Measurements from ENCODE around the gene NOC4L.

Gene NOC4L

DNA sequence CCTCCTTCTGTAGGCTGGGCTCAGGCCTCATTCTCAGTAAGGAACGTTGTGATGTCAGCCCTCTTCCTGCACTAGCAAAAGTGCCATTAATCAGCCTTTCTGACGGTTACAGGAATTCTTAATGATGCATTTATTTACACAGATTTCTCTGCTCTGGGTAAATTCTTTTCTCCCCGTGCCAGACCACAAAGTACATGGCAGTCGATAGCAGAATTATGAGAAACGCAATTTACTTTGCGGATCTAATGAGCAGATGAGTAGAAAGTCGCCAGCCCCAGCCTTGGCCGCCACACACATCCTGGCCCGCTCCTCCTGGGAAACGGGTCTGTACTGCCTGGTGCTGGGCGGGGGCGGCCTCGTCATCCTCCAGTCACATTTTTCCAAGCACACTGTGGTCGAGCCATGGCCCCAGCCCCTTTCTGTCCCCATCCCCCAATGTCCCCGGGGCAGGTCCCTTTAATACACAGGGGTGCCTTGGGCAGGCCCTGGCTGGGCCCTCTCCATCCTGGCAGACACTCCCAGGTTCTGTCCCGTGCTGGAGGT is 25.9 kb downstream of the NOC4L start:
- no peak for DNase-seq (ENCODE audit: low read depth)

DNA sequence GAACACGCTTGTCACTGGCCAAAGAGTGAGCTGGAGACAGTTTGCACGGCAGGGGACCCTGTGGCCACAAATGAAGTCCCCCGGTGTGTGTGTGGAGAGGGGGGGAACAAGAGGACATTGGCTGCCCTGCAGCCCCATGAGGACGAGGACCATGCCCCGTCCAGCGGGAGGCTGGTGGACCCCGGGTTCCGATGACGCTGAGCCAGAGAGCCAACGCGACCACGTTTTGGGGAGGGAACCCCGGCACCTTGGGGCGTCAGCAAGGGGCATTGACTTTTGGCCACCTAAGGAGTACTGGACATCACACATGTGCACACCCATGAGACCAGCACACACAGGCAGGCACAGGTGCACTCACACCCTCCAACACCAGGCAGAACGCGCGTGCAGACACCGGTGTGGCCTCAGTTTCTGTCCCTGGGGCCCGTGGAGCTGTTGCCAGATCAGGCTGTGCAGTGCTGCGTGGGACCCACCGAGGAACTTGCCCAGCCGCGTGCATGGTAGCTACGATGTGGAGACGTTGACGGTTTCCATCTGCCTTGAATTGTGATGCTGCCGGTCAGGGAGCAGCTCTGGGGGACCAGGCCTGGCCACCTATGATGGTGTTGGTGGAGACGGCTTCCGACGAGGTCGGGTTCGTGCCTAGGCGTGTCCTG is 26.5 kb downstream of the NOC4L start:
- no peak for DNase-seq (ENCODE audit: low read depth)

DNA sequence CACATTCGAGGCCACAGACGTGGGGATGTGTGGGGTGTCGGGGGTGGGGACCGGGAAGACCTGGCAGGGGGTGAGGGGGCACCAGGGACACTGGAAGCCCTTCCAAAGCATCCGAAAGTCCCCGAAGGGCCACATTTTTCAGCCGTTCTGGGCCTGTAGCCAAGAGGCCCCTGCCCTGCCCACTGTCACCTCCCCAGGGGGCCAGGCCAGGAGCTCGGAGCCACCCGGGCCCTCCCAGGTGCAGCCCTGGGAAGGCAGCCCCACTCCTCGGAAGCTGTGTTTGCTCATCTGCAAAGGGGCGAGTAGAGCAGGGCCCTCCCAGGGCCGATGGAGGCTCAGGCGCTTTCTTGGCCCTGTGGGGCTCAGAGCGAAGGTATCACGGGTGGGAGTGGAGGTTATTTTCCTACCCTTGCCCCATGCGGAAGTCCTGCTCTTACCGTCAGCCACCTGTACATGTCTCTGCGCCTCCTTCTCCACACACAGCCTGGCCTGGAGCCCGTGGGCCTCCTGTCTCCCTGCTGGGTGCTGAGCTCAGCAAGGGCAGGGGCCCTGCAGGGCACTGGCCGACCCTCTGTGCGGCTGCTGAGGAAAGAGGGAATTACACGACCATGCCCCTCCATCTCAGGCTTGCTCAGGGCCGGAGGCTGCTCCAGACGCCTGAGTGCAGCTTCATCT is 27.2 kb downstream of the NOC4L start:
- no peak for DNase-seq (ENCODE audit: low read depth)

- DNase-seq (ENCODE audit: low read depth): no peak
These were observed 27.8 kb downstream of the NOC4L start for GRCh38 chr12:132171968-132172521.

GRCh38 chr12:132172619-132173018 is 28.4 kb downstream of the NOC4L start:
- no peak for DNase-seq (ENCODE audit: low read depth)

DNA sequence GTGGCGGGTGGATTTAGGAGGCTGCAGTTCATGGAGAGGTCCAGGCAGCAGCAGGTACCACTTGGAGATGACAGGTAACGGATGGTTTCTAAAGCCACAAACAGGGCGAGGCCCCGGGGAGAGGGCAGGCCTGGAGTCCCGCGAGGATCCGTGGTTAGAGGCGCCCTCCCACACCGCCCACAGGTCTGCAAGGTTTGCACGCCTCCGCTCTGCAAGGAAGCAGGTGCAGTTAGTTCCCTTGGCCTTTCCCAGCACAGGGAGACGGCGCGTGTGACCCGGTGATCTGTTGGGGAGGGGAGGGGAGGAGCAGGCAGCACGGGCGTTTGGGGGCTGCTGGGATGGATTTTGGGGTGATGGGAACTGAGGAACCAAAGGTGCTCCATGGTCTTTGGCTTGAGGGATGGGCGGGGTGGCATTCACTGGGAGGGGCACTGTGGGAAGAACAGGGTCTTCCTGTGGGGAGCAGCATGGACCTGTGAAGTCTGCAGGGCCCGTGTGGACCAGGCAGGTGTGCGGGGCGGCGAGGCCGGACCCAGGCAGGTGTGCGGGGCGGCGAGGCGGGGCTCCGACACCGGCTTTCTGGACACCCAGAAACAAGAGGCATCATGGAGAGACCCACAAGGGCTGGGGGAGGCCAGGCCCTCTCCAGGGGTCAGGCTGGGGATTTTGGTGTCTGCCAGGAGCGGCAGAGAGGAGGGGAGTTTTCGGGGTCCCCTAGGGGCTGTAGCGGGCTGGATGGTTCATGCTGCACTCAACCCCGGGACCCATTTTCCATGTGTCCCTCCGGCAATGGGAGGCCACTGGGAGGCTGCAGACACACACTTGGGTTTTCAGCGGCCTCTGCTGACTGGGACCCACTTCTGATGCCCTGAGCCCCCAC is 29.1 kb downstream of the NOC4L start:
- no peak for DNase-seq (ENCODE audit: low read depth)

DNA sequence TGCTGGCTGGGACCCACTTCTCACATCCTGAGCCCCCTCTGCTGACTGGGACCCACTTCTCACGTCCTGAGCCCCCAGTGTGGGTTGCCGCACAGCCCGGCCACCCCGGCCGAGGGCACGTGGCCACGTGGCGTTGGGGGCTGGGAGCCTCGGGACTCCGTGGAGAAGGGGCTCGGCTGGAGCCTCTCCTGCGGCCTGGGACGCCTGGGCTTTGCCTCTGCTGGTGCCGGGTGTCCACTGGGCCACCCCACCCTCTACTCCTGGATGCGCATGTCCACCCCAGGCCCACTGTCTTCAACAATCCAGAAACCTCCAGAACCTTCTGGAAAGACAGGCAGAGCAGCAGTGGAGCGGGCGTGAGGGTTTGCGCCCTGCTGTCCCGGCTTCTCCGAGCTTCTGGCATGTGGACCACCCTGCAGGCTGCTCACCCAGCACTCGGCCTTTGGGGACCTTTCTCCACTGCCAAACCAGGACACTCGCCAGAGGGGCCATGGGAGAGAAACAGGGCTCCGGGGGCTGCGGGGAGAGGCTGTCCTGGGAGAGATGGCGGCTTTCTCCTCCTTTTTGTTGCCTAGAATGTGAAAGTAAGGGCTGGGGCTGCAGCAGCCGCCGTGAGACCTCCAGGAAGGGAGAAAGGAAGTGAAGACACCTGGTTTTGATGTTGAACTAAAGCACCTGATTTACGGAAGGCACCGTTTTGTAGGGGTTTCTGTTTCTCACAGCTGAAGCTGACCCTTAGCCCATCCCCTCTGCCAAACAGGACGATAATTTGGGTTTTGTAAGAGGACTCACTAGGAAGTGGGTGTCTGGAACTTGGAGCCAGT is 30.0 kb downstream of the NOC4L start:
- DNase-seq (ENCODE audit: low read depth): no peak

DNA sequence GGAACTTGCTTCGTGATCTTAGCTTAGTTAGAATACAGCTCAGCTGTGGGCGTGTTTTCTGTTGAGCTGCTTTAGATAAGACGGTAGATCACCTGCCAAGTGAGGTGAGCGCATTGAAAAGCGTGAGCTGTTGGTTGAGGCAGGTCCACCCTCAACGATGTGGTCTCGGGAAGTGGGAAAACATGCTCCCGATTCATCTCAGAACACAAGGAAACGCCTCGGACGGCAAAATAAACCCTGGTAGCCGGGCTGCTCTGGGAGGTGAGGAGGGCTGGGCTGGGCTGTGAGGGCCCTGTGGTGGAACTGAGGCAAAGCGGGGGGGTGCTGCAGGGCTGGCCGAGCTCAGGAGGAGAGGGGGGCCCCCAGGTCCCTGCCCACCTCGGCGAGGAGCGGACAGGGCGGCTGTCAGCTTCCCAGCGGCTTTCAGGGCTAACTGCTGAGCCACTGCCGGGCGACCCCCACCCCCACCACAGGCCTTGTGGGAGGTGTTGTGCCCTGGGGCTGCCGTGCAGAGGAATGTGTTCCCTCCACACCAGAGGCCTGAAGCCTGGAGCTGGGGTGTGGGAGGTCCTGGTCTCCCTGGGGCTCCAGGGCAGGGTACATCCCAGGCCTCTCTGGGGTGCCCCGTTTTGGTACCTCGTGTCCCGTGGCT is 30.7 kb downstream of the NOC4L start:
- no peak for DNase-seq (ENCODE audit: low read depth)

- no peak for DNase-seq (ENCODE audit: low read depth)
These were observed 31.5 kb downstream of the NOC4L start for GRCh38 chr12:132175496-132176384.

DNA sequence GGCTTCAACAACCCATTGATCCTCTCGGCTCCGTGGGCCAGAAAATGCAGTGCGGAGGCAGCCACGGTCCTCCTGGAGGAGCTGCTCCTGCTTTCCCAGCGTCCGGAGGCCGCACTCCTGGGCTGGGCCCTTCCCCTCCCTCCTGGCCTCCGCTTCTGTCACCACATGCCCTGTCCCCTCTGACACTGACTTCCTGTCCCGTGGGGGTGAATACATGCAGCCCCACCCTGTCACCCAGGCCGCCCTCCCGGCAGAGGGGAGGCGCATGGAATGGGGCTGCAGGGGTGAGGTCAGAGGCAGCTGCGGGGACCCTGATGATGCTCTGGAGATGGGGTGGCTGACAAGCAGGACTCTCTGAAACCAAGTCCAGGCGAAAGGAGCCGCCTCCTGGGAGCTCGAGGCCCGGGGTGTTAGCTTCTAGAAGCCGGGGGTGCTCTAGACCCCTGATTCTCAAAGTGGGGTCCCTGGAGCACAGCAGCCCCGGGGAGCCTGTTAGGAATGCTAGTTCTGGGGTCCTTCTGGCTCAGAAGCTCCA is 32.2 kb downstream of the NOC4L start:
- DNase-seq (ENCODE audit: low read depth): no peak

GRCh38 chr12:132176920-132177551 is 32.8 kb downstream of the NOC4L start:
- no peak for DNase-seq (ENCODE audit: low read depth)

GRCh38 chr12:132178316-132178715 is 34.1 kb downstream of the NOC4L start:
- DNase-seq (ENCODE audit: low read depth): no peak

GRCh38 chr12:132178801-132179401 is 34.6 kb downstream of the NOC4L start:
- peak; percentile 38 for DNase-seq (ENCODE audit: low read depth)

DNA sequence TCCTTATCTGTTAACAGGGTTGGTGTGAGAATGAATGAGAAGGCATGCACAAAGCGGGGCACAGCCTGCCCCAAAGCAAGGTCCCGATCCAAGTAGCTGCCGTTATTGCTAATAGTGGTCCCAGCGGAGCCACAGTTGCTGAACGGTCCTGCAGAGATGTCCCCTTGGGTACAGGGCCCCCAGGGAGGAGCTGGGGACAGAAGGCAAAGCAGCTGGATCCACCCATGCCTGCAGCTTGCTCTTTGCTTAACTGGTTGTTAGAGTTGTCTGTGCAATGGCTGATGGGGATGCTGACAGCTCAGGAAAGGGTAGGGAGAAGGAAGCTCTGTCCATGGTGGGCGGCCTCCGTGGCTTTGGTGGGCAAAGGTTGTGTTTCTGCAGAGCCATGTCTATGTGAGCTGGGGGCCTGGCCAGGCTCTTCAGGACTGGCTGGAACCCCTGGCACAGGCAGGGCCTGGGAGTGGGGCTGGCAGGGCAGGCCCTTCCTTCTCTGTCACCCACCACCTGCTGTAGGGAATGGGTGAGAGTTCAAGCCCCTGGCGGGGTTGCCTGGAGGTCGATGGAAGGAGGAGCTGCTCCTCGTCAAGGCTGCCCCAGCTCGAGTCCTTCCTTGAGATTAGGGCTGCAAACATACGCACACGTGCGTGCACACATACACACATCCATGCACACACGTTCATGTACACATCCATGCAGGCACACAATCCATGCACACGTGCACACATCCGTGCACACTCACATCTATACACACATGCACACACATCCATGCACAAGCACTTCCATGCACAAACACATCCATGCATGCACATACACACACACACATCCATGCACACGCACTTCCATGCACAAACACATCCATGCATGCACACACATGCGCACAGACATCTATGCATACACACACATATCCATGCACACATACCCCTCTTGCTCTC is 35.4 kb downstream of the NOC4L start:
- no peak for DNase-seq (ENCODE audit: low read depth)

GRCh38 chr12:132180648-132181546 is 36.6 kb downstream of the NOC4L start:
- no peak for DNase-seq (ENCODE audit: low read depth)

- DNase-seq (ENCODE audit: low read depth): no peak
These were observed 37.4 kb downstream of the NOC4L start for GRCh38 chr12:132181570-132182200.
